ENCODE results near the gene SPC24.

- TF ChIP-seq POLR2AphosphoS5 (IDR thresholded peaks at IDR 0.05; ENCODE audit: low read depth, low read length) = no peak
- TF ChIP-seq CTCF (IDR thresholded peaks at IDR 0.05) = no peak
- no peak for TF ChIP-seq REST (IDR thresholded peaks at IDR 0.05; ENCODE audit: insufficient read depth in 1 of 2, low read depth in 2 of 2, low read length in 1 of 2)
- no peak for TF ChIP-seq SIN3A (IDR thresholded peaks at IDR 0.05; ENCODE audit: borderline replicate concordance, insufficient read depth, low read depth, low read length)
- no peak for TF ChIP-seq TCF7L2 (IDR thresholded peaks at IDR 0.05; ENCODE audit: low read depth, low read length)
Measured at GRCh38 chr19:11191934-11192333, 36.4 kb upstream of the SPC24 start.

All from Panc1 (cell line).